GM23338 (cell line): ENCODE data around the gene NAP1L4. TPM values are rescaled to one million over a fixed set of nuclear protein-coding genes. Genes with fewer than 3 reads are reported as not detected.

Experiments used
- ATAC-seq: fragments of 200-7000 bp; cut with Tn5 transposase; 3 replicates; pipeline ENCODE4 v1.9.1; 2020
- DNase-seq: peaks from one replicate; pipeline ENCODE4 v3.0.0-alpha.2; 2015; ENCODE audit warnings: low spot score
- H2AFZ ChIP-seq: fragments of 200-600 bp; sonication (generic); 2 replicates; pipeline ENCODE4 v1.8.0; 2016; ENCODE audit warnings: antibody characterized with exemption, mild to moderate bottlenecking, moderate library complexity
- H3F3A ChIP-seq: fragments of 200-600 bp; sonication (generic); replicated peaks from 2 replicates; pipeline ENCODE4 v1.8.0; 2017; ENCODE audit warnings: antibody characterized with exemption, mixed run types, low read depth
- H3K27ac ChIP-seq: fragments of 200-600 bp; sonication (generic); 2 replicates; pipeline ENCODE4 v1.6.1; 2016; ENCODE audit warnings: low read depth
- H3K27me3 ChIP-seq: fragments of 200-600 bp; sonication (generic); 2 replicates; pipeline ENCODE4 v1.8.0; 2016; ENCODE audit warnings: mild to moderate bottlenecking, mixed run types, moderate library complexity; ENCODE audit not compliant: insufficient read depth
- H3K36me3 ChIP-seq: fragments of 200-600 bp; sonication (generic); 2 replicates; pipeline ENCODE4 v1.8.0; 2016; ENCODE audit warnings: mild to moderate bottlenecking; ENCODE audit not compliant: insufficient read depth
- H3K4me1 ChIP-seq: fragments of 200-600 bp; sonication (generic); 2 replicates; pipeline ENCODE4 v1.8.0; 2016; ENCODE audit warnings: mild to moderate bottlenecking, moderate library complexity; ENCODE audit not compliant: insufficient read depth
- H3K4me2 ChIP-seq: fragments of 200-600 bp; sonication (generic); 2 replicates; pipeline ENCODE4 v1.7.1; 2017; ENCODE audit warnings: mixed run types
- H3K4me3 ChIP-seq: fragments of 200-600 bp; sonication (generic); 2 replicates; pipeline ENCODE4 v1.6.1; 2016; ENCODE audit warnings: mixed run types
- H3K79me2 ChIP-seq: fragments of 200-600 bp; sonication (generic); replicated peaks from 2 replicates; pipeline ENCODE4 v1.8.0; 2017; ENCODE audit warnings: mild to moderate bottlenecking; ENCODE audit not compliant: insufficient read depth
- H3K9me2 ChIP-seq: fragments of 200-600 bp; sonication (generic); 2 replicates; pipeline ENCODE4 v1.8.0; 2017; ENCODE audit not compliant: insufficient read depth
- H4K20me1 ChIP-seq: fragments of 200-600 bp; sonication (generic); replicated peaks from 2 replicates; pipeline ENCODE4 v1.8.0; 2017; ENCODE audit warnings: mild to moderate bottlenecking; ENCODE audit not compliant: insufficient read depth
- H3K27ac Mint-ChIP-seq: 2 replicates; pipeline ENCODE4 v1.8.0; 2020; ENCODE audit warnings: inconsistent platforms, mild to moderate bottlenecking, moderate library complexity, mixed read lengths
- H3K27me3 Mint-ChIP-seq: 3 replicates; pipeline ENCODE4 v1.8.0; 2022; ENCODE audit warnings: low read depth, mild to moderate bottlenecking, moderate library complexity, mixed read lengths, inconsistent platforms; ENCODE audit not compliant: insufficient read depth, poor library complexity
- H3K36me3 Mint-ChIP-seq: 3 replicates; pipeline ENCODE4 v1.8.0; 2021; ENCODE audit warnings: low read depth, mild to moderate bottlenecking, inconsistent platforms, moderate library complexity, mixed read lengths
- H3K4me1 Mint-ChIP-seq: 3 replicates; pipeline ENCODE4 v1.8.0; 2020; ENCODE audit warnings: mild to moderate bottlenecking, inconsistent platforms, mixed read lengths
- H3K4me3 Mint-ChIP-seq: 3 replicates; pipeline ENCODE4 v1.8.0; 2021; ENCODE audit warnings: moderate library complexity, mild to moderate bottlenecking, inconsistent platforms, mixed read lengths
- H3K9me3 Mint-ChIP-seq: 3 replicates; pipeline ENCODE4 v1.8.0; 2020; ENCODE audit warnings: moderate library complexity, mild to moderate bottlenecking, inconsistent platforms, mixed read lengths
- CREB1 ChIP-seq: fragments of 250-450 bp; sonication (Bioruptor Pico); IDR thresholded peaks from 2 replicates; pipeline ENCODE4 v1.5.0; 2020; ENCODE audit warnings: low read depth, mild to moderate bottlenecking, moderate library complexity
- ETS1 ChIP-seq: IDR thresholded peaks from 2 replicates; pipeline ENCODE4 v1.6.1; 2016; ENCODE audit warnings: antibody characterized with exemption
- EZH2 ChIP-seq: fragments of 200-600 bp; sonication (generic); IDR thresholded peaks from one replicate; pipeline ENCODE4 v1.8.0; 2017; ENCODE audit warnings: antibody characterized with exemption, mild to moderate bottlenecking, low read depth; ENCODE audit not compliant: unreplicated experiment
- EZH2phosphoT487 ChIP-seq: fragments of 200-600 bp; sonication (generic); IDR thresholded peaks from one replicate; pipeline ENCODE4 v1.8.1; 2018; ENCODE audit warnings: antibody characterized with exemption; ENCODE audit not compliant: unreplicated experiment
- JUNB ChIP-seq: IDR thresholded peaks from one replicate; pipeline ENCODE4 v1.6.1; 2016; ENCODE audit warnings: antibody characterized with exemption; ENCODE audit not compliant: unreplicated experiment
- NANOG ChIP-seq: IDR thresholded peaks from 2 replicates; pipeline ENCODE4 v1.6.1; 2016; ENCODE audit warnings: antibody characterized with exemption, borderline replicate concordance
- POLR2AphosphoS5 ChIP-seq: IDR thresholded peaks from 2 replicates; pipeline ENCODE4 v1.6.1; 2016; ENCODE audit warnings: antibody characterized with exemption, low read depth
- REST ChIP-seq: IDR thresholded peaks from one replicate; pipeline ENCODE4 v1.6.1; 2018; ENCODE audit warnings: antibody characterized with exemption; ENCODE audit not compliant: unreplicated experiment
- STAT1 ChIP-seq: IDR thresholded peaks from one replicate; pipeline ENCODE4 v1.6.1; 2016; ENCODE audit warnings: antibody characterized with exemption; ENCODE audit not compliant: unreplicated experiment
- ZNF114 ChIP-seq: fragments of 250-450 bp; sonication (Bioruptor Pico); IDR thresholded peaks from 2 replicates; pipeline ENCODE4 v1.5.0; 2020; ENCODE audit warnings: mild to moderate bottlenecking, moderate library complexity
- ZNF331 ChIP-seq: fragments of 250-450 bp; sonication (Bioruptor Pico); IDR thresholded peaks from 2 replicates; pipeline ENCODE4 v1.5.0; 2020; ENCODE audit warnings: low read depth, mild to moderate bottlenecking, moderate library complexity
- polyA plus RNA-seq: library from polyadenylated mRNA; unstranded; fragments of >200 nt; fragmentation: Nextera tagmentation; extraction: Ambion mirVana; gene quantifications from 2 replicates; pipeline ENCODE4 v1.2.1, GENCODE V29; 2016
- total RNA-seq: library from RNA; depleted of rRNA; stranded (reverse); fragments of >200 nt; shearing (Covaris generic); gene quantifications from 2 replicates; pipeline ENCODE4 v1.2.3, GENCODE V29; 2014
- TF ChIP-seq, protein P1 (sequence below), 2 experiments: fragments of 200-600 bp in 1 of 2; sonication (generic) in 1 of 2; conservative IDR thresholded peaks; 2 replicates each; pipeline versions ENCODE4 v1.5.1 to v1.6.1; 2016 to 2017; ENCODE audit warnings: antibody characterized with exemption in 2 of 2, low read depth in 2 of 2, mild to moderate bottlenecking in 2 of 2, moderate library complexity in 1 of 2
- TF ChIP-seq, protein P2 (sequence below): fragments of 250-450 bp; sonication (Bioruptor Pico); IDR thresholded peaks from 2 replicates; pipeline ENCODE4 v1.5.0; 2020; ENCODE audit warnings: mild to moderate bottlenecking, moderate library complexity

The NAP1L4 gene
- total and polyA plus RNA-seq, 2 experiments from 2014 or later: 181 to 189 TPM

DNA sequence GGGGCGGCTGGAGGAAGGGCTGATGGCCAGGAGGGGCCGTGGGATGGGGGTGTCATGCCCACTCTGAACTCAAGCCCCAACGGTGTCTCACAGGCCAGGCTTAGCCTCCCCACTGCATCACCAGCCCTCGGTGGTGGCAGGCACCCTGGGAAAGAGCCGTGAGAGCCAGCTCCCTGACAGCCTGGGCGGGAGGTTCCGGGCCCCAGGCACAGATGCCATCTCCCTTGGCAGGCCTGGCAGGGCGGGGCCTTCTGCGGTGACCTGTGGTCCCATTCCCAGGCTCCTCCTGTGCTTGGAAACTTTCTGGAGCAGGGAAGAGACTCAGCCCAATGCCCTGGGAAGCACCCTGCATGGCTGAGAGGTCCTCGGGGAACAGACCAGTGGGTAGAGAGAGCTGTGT lies 67.7 kb downstream of the NAP1L4 start:
- peaks cover 33% of the 10 kb centered on the region for H3K27me3 Mint-ChIP-seq
- Histone ChIP-seq H3K9me2 (no peaks in the 10 kb centered on the region), H3K36me3 (no peaks in the 10 kb centered on the region), H3F3A (no peaks in the 10 kb centered on the region), H3K4me3 (no peak overlapping the region), H2AFZ (no peak overlapping the region), H3K27me3 (peaks cover 28% of the 10 kb centered on the region), H3K27ac (no peak overlapping the region), H3K79me2 (no peaks in the 10 kb centered on the region), H3K4me1 (peaks cover 3% of the 10 kb centered on the region; the same call in 1 of the 2 replicates), H3K4me2 (no peak overlapping the region), H4K20me1 (0 out of 2 replicates have a peak, but pooled peaks cover 4% of the 10 kb centered on the region)
- H3K27ac Mint-ChIP-seq: no peak overlapping the region
- H3K4me3 Mint-ChIP-seq: no peak overlapping the region
- no peak for ATAC-seq
- no peak for DNase-seq
- TF ChIP-seq, protein P1, sequence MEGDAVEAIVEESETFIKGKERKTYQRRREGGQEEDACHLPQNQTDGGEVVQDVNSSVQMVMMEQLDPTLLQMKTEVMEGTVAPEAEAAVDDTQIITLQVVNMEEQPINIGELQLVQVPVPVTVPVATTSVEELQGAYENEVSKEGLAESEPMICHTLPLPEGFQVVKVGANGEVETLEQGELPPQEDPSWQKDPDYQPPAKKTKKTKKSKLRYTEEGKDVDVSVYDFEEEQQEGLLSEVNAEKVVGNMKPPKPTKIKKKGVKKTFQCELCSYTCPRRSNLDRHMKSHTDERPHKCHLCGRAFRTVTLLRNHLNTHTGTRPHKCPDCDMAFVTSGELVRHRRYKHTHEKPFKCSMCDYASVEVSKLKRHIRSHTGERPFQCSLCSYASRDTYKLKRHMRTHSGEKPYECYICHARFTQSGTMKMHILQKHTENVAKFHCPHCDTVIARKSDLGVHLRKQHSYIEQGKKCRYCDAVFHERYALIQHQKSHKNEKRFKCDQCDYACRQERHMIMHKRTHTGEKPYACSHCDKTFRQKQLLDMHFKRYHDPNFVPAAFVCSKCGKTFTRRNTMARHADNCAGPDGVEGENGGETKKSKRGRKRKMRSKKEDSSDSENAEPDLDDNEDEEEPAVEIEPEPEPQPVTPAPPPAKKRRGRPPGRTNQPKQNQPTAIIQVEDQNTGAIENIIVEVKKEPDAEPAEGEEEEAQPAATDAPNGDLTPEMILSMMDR (conservative IDR thresholded peaks at IDR 0.05; ENCODE audit: low read depth in 2 of 2): no peak
- TF ChIP-seq ETS1 (no peak), ZNF331 (CRISPR knock-in tag) (no peak), REST (no peak), STAT1 (no peak), JUNB (no peak), ZNF114 (CRISPR knock-in tag) (no peak), CREB1 (CRISPR knock-in tag) (no peak), POLR2AphosphoS5 (no peak), EZH2 (no peak), EZH2phosphoT487 (no peak), NANOG (no peak)
- TF ChIP-seq, protein P2, sequence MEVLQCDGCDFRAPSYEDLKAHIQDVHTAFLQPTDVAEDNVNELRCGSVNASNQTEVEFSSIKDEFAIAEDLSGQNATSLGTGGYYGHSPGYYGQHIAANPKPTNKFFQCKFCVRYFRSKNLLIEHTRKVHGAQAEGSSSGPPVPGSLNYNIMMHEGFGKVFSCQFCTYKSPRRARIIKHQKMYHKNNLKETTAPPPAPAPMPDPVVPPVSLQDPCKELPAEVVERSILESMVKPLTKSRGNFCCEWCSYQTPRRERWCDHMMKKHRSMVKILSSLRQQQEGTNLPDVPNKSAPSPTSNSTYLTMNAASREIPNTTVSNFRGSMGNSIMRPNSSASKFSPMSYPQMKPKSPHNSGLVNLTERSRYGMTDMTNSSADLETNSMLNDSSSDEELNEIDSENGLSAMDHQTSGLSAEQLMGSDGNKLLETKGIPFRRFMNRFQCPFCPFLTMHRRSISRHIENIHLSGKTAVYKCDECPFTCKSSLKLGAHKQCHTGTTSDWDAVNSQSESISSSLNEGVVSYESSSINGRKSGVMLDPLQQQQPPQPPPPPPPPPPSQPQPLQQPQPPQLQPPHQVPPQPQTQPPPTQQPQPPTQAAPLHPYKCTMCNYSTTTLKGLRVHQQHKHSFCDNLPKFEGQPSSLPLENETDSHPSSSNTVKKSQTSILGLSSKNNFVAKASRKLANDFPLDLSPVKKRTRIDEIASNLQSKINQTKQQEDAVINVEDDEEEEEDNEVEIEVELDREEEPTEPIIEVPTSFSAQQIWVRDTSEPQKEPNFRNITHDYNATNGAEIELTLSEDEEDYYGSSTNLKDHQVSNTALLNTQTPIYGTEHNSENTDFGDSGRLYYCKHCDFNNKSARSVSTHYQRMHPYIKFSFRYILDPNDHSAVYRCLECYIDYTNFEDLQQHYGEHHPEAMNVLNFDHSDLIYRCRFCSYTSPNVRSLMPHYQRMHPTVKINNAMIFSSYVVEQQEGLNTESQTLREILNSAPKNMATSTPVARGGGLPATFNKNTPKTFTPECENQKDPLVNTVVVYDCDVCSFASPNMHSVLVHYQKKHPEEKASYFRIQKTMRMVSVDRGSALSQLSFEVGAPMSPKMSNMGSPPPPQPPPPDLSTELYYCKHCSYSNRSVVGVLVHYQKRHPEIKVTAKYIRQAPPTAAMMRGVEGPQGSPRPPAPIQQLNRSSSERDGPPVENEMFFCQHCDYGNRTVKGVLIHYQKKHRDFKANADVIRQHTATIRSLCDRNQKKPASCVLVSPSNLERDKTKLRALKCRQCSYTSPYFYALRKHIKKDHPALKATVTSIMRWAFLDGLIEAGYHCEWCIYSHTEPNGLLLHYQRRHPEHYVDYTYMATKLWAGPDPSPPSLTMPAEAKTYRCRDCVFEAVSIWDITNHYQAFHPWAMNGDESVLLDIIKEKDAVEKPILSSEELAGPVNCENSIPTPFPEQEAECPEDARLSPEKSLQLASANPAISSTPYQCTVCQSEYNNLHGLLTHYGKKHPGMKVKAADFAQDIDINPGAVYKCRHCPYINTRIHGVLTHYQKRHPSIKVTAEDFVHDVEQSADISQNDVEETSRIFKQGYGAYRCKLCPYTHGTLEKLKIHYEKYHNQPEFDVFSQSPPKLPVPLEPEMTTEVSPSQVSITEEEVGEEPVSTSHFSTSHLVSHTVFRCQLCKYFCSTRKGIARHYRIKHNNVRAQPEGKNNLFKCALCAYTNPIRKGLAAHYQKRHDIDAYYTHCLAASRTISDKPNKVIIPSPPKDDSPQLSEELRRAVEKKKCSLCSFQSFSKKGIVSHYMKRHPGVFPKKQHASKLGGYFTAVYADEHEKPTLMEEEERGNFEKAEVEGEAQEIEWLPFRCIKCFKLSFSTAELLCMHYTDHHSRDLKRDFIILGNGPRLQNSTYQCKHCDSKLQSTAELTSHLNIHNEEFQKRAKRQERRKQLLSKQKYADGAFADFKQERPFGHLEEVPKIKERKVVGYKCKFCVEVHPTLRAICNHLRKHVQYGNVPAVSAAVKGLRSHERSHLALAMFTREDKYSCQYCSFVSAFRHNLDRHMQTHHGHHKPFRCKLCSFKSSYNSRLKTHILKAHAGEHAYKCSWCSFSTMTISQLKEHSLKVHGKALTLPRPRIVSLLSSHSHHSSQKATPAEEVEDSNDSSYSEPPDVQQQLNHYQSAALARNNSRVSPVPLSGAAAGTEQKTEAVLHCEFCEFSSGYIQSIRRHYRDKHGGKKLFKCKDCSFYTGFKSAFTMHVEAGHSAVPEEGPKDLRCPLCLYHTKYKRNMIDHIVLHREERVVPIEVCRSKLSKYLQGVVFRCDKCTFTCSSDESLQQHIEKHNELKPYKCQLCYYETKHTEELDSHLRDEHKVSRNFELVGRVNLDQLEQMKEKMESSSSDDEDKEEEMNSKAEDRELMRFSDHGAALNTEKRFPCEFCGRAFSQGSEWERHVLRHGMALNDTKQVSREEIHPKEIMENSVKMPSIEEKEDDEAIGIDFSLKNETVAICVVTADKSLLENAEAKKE (CRISPR knock-in tag): no peak
- H3K9me3 Mint-ChIP-seq: peaks cover 4% of the 10 kb centered on the region; the same call in 1 of the 3 replicates
- peaks cover 8% of the 10 kb centered on the region; the same call in 1 of the 3 replicates for H3K4me1 Mint-ChIP-seq
- H3K36me3 Mint-ChIP-seq: no peaks in the 10 kb centered on the region; the same call in 2 of the 3 replicates
